ENCODE results near the gene USP21.
"Not testable (repeated sequence)": the region's sequence is repeated elsewhere in the genome, so short reads cannot be mapped to it uniquely, and the experiment has no call there.

The USP21 gene, protein sequence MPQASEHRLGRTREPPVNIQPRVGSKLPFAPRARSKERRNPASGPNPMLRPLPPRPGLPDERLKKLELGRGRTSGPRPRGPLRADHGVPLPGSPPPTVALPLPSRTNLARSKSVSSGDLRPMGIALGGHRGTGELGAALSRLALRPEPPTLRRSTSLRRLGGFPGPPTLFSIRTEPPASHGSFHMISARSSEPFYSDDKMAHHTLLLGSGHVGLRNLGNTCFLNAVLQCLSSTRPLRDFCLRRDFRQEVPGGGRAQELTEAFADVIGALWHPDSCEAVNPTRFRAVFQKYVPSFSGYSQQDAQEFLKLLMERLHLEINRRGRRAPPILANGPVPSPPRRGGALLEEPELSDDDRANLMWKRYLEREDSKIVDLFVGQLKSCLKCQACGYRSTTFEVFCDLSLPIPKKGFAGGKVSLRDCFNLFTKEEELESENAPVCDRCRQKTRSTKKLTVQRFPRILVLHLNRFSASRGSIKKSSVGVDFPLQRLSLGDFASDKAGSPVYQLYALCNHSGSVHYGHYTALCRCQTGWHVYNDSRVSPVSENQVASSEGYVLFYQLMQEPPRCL

DNA sequence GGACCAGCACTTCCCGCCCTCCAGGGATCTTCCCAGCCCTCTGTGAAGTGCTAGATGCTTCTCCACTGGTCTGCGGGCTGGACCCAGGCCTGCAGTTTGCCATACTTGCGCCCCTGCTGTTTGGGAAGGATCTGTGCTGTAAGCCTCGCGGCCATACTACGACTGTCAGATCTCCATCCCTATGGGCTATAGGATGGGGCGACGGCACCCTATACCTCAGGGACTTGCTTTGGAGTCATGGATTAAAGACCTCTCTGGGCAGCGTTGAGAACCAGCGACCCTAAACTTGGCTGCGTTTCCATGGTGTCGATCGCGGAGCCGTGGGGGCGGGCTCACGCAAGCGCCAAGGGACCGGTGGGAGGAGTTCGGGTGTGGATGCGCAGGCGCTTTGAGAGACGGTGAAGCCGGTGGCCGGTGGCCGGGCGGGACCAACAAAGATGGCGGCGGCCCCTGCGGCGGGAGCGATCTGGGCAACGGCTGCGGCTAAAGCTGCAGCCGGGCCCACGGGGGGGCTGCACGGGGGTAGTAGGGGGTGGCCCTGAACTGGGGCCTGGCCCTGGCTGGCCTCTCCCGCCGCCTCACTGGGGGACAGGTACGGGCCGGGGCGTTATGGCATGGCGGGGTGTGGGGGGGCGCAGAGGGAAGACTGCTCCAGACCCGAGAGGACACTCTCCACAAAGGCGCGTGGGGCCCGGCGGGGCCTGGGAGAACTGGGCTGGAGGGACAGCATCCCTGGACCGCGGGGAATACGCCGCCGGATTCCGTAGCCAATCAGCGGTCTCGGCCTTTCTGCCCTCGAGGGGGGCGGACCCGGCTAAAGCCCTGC is at the start of gene USP21:
TSS of gene USP21 (plus strand) at position 414 of the 826 bp plus-strand sequence. CDS start 1,141 bp downstream, outside the sequence.
- DNase-seq (ENCODE audit: low spot score) = peak; percentile 99

DNA sequence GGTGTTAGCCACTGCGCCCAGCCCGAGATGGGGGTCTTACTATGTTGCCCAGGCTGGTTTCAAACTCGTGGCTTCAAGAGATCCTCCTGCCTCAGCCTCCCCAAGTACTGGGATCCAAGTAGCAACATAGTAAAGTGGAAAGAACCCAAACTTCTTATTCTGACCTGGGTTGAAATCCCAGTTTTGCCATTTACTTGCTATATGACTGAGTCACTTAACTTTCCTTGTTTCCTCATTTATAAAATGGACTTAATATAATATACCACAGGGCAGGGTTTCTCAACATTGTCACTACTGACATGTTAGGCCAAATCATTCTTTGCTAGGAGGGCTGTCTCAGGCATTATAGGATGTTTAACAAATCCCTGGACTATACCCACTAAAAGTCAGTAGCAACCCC is 48.2 kb upstream of the USP21 start:
- DNase-seq (ENCODE audit: low spot score) = no peak

DNA sequence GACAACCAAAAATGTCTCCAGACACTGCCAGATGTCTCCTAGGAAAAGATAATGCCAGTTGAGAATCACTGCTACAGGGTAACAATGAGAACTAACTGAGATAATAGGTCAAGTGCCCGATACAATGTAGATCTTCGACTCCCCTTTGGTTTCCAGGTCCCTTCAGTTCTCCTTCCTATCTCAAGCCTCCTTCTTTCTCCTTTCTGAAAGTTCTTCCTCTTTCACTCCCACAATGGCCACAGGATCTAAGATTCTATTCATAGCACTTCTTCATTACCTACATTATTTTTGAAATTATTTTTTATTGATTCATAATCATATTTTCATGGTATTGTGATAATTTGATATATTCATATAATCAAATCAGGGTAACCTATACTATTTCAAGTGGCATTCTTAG is 47.8 kb upstream of the USP21 start:
- no peak for DNase-seq (ENCODE audit: low spot score)

DNA sequence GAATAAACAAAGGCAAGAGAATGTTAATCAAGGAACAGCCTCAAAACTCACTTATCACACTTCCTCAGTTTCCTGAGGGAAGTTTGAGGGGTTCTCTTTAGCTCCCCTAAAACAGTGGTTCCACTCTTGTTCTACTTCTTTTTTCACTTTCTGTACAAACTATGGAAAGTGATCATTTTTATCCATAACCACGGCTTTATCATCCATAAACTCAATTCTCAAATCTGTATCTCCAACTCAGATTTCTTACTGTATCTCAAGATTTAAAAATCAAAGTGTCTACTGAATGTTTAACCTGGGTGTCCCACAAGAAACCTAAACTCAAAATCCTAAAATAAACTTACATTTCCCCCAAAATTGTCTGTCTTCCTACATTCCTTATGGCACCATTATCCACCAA is 45.4 kb upstream of the USP21 start:
- DNase-seq (ENCODE audit: low spot score) = no peak

DNA sequence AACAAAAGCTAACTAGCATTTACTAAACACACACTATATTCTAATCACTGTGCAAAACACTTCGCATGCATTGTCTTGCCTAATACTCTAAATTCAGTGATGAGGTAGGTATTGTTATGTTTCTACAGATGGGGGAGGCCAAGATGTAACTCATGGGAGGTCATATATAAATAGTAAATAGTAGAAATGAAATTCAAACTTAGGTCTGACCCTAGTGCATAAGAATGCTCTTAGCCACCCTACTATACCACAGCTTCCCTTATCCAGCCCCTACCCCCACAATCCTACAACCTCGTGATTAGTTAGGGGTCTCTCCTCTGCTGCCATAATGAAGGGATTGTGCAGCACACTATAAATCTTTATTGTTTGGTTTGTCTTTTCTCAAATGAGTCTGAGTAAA is 44.7 kb upstream of the USP21 start:
- DNase-seq (ENCODE audit: low spot score) = no peak

DNA sequence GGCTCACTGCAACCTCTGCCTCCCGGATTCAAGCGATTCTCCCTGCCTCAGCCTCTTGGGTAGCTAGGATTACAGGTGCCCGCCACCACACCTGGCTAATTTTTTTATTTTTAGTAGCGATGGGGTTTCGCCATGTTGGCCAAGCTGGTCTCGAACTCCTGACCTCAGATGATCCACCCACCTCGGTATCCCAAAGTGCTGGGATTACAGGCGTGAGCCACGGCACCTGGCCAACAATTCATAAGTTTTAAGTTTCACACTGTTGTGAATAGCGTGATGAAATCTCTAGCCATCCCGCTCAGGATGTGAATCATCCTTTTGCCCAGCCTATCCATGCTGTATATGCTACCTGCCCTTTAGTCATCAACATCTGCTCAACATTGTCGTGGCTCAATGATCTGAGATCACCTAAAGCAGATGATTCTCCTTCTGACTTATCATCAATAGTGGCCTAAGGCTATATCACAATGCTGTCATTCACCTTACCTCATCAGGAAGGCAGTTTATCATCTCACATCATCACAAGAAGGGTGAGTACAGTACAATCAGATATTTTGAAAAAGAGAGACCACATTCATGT is 44.1 kb upstream of the USP21 start:
- DNase-seq (ENCODE audit: low spot score) = no peak

DNA sequence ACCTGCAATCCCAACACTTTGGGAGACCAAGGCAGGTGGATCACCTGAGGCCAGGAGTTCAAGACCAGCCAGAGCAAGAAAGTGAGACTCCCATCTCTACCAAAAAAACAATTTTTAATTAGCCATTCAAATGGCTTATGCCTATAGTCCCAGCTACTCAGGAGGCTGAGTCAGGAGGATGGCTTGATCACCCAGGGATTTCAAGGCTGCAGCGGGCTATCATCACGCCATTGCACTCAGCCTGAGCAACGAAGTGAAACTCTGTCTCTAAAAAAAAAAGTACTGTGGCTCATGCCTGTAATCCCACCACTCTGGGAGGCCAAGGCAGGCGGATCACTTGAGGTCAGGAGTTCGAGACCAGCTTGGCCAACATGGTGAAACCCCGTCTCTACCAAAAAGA is 43.3 kb upstream of the USP21 start:
- not testable (repeated sequence) for DNase-seq (ENCODE audit: low spot score)

DNA sequence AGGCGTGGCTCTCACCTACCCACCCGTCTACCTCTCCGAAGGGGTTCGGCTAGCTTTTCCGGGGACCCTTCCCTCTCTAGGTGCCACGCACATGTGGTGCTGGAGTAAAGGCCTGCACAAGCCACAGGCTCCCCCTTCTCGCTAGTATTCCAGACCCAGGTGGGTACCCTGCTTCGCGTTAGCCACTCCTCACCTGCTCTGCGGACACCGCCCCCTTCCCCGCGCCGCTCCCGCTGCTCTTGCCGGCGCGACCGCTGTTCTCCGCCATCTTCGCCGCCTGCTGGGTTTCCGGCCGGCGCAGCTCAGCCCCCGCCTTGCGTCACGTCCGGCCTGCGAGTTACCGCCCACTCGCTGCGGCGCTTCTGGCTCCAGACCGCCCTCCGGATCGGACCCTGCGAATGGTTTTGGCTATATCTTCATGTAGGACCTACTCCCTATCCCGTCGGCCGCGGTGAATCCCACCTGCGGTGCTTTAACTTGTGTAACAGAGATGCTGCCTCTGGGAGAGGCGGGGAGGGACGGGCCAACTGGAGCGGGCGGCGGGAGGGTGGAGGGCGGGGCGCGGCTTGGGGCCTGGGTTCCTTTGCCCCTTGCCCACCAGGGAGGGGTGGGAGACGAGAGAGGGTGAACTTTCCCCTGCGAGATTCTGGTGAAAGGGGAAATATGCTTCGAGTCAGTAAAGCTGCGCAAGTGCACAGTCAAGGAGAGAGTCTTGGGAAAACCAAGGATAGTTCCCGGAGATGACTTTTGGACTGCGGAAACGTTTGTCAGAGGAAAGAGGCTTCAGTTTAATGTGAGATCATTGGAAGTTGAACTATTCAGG is 41.3 kb upstream of the USP21 start, which contains the start of the genes NIT1 and PFDN2:
TSS of gene NIT1 (plus strand) at position 347 of the 823 bp plus-strand sequence. CDS start at position 419, 72 bp downstream.
TSS of gene PFDN2 (minus strand) at position 279 of the 823 bp plus-strand sequence. CDS start at position 268, 11 bp downstream.
- peak; percentile 97 for DNase-seq (ENCODE audit: low spot score)

DNA sequence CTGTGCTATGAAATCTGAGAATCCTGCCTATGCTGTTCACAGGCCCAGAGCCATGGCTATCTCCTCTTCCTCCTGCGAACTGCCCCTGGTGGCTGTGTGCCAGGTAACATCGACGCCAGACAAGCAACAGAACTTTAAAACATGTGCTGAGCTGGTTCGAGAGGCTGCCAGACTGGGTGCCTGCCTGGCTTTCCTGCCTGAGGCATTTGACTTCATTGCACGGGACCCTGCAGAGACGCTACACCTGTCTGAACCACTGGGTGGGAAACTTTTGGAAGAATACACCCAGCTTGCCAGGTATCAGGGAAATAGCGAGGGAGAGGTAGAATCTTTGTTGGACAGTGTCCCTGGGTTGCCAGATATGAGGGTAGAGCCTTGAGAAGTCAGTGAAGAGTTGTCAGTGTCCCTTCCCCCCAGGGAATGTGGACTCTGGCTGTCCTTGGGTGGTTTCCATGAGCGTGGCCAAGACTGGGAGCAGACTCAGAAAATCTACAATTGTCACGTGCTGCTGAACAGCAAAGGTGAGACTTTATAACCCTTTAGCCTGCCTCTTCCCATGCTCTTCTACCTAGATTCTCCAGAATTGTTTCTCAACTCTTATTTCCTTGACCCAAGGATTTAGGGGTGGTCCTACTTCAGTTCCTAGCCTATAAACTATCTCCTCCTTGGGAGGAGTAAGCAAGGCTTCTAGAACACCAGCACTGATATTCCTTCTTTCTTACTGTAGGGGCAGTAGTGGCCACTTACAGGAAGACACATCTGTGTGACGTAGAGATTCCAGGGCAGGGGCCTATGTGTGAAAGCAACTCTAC is 40.0 kb upstream of the USP21 start:
- peak; percentile 67 for DNase-seq (ENCODE audit: low spot score)

DNA sequence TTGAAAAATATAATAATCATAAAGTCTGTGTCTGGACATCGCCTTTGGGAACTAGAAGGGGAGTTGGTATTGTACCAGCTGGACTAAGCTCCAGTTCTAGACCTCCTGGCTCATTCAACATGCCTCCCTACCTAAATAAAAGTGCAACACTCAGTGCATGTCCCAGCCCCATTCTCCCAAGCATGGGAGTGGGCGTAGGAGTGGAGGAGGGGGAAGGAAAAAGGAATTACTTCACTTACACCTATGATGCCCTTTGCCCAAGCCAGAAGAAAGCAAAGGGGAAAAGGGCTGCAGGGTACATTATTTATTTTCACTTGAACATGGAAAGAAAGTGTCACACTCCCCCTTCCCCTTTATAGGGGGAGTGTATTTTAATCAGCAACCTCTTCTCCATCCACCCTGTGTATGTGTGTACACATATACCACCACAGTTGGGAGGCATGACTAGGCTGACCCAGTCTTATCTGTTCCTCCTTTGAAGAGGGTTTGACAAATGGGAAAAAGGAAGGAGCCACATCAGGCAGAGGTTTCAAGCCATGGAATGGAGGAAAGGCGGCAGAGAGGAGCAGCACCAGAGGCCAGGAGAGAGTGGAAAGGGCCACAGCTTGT is 38.2 kb upstream of the USP21 start:
- no peak for DNase-seq (ENCODE audit: low spot score)

DNA sequence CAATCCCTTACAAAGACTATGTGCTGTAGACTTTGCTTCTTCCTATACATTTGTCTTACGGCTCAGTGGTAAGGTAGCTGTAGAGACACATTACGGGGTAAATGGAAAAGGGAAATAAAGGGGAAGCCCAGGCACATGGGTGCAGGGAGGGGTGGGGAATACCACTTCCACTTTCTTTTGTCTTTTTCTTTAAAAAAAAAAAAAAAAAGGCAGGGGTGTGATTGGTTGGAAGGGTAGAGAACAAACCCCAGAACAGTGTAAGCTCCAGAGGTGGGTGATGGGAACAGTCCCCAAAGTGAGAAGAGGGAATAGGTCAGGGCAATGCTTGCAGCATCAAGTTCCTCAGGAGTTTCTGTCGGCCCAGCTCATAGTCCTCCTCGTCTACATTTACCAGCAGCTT is 37.5 kb upstream of the USP21 start:
- DNase-seq (ENCODE audit: low spot score) = no peak

DNA sequence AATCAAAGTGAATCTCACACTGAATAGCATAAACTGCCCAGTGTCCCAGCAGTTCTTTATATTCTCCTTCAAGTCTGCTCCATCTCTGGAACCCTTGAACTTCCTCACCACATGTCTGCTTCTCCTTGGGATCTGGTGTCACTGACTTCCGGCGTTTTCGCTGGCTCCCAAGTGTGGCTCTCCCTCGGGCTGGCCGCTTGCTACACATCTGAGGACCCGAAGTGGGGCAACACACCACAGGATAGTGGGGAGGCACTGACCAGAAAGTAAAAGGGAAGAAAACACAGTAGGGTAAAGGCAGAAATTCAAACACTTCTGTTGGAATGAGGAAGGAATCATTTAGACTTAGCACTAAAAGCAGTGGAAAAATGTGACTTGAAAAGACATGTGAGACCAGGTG is 36.3 kb upstream of the USP21 start:
- no peak for DNase-seq (ENCODE audit: low spot score)

DNA sequence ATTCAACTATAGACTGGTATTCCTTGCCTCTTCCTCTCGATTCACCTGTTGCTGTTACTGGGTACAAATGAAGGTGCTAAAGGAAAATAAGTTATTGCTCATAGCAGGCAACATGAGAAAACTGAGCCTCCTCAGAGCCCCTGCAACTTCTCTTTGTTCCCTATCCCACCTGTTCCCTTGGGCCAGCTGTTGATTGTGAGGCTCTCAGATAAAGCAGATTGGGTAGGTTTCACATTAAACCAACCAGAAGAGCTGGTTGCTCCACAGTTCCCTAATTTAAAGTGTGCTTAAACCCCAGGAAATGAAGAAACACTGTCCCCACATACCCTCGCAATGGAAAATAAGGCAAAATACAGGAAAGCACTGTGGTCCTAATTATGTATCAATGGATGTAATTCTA is 31.7 kb upstream of the USP21 start:
- DNase-seq (ENCODE audit: low spot score) = no peak

DNA sequence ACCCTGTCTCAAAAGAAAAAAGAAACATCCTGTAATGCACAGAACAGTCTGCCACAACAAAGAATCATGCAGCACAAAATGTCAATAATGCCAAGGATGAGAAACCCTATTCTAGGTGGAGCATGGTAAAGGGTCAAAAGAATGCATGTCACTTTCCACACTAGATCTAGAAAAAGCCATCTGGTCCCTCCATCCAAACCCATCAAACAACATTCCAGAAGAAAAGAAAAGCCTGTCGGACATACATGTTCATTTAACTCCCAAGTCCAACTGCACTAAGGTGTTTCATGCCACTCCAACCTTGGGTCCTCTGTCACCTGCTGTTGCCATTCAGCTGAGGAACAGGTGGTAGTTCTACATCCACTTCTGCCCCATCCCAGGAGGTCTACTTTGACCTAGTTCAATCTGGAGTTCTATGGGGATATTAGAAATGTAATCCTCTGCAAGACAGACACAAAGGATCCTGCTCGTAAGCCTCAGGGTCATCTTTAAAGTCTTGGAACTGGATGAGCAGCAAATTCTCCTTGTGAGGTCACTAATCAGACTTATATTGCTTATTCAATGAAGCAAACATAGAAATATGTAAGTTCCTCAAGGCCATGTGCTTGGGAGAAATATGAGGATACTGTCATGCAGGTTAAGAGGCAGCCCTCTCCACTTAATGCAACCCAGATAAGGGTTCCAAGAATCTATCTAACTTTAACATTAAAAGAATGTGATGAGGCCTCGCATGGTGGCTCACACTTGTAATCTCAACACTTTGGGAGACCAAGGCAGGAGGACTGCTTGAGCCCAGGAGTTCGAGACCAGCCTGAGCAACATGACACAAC is 30.5 kb upstream of the USP21 start:
- no peak for DNase-seq (ENCODE audit: low spot score)

DNA sequence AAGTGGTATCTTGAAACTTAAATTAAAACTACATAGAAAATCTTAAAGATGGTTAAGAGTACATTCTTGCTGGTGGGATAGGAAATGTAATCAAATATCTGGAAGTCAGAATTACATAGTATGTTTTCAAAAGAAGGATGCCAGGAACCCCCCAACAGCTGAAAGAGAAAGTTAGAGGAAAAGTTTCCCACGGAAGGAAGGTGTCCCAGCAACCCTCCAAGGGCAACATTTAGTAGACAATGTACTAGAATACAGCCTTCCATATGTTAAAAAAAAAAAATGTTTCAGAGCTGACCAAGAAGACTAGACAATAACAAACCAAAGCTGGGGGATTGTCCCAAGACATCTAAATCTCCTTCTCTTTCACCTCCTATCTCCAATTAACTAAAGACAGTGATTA is 29.0 kb upstream of the USP21 start:
- DNase-seq (ENCODE audit: low spot score) = no peak

DNA sequence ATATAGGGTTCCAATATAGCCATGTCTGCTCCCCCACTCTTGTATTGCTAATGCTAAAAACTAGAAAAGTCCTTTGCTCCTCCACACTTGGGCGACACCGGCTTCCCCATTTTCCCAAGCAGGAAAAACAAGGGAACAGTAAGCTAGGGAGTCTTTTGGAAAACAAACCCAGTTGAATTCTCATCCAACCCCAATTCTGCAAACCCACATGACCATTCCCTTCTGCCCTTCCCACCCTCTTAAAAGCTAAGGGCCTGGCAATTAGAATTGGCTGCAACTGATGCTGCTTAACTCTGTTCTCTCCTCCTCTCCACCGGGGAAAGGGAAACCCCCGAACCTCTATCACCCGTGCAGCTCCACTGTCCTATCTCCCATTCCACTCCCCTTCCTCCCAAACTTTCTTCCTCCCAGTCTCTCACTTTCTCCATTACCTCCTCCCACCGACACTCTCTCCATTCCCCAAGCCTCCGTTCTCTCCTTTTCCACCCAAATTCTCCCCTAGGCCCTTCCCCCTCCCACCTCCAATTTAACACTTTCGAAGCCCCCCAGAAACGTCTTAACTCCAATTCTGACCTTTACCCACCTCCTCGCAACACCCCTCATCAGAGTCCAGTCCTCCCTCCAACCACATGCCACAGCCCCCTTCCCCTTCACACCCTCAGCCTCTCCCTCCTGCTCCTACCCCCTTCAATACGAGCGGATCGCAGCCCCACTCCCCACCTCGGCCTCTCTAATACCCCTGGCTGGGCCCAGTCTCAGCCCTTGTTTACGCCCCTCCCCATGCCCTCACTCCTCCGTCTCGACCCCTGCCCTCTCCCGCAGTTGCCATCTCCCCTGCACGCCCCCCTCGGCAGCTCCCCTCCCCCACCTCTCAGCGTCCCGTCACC is 27.5 kb upstream of the USP21 start:
- peak; percentile 38 for DNase-seq (ENCODE audit: low spot score)

DNA sequence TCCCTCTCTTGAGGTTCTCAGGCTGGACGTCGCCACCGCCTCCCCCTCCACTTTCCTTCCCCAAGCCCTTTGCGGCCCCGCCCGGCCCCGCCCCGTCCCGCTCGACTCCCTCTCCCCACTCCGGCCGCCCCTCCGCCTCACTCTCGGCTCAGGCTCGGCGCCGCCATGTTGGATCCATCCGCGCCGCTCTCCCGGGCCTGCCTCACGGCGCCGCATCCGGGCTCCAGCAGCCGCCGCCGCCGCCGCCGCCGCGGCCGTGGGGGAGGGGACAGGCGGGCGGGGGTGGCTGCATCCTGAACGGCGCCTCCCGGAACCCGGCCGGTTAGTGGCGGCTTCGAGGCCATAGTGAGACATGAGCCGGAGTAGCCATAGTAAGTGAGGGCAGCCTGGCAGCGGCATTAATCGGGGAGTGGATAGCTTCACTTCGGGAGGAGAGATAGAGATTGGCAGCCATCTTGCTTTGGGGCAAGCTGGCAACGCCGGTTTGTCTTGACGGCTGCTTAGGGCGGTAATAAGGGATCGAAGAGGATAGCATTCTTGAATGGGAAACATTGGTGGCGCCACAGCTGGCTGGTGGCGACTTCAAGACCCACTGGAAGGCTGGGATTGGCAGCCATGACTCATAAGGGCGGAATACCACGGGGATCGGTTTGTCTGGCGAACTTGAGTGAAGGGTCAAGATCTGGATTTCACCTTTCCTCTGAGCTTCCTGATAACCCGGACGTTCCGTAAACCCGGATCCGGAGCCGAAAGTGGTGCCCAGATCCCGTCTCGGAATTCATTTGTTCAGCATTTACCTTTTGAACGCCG is 26.7 kb upstream of the USP21 start, which contains the start of gene DEDD:
TSS of gene DEDD (minus strand) at position 258 of the 810 bp plus-strand sequence. CDS start 8,205 bp downstream, outside the sequence.
- DNase-seq (ENCODE audit: low spot score) = peak; percentile 94

All from D341Med (cell line).